ENCODE data around the gene CCDC102A. TPM values are rescaled to one million over a fixed set of nuclear protein-coding genes. Genes with fewer than 3 reads are reported as not detected.
"Not testable (repeated sequence)": the region's sequence is repeated elsewhere in the genome, so short reads cannot be mapped to it uniquely, and the experiment has no call there.

CCDC102A gene
- polyA plus RNA-seq, 2 donors: 2.6 TPM

- Histone ChIP-seq H3K4me1 (ENCODE audit: control insufficient read depth in 2 of 2, insufficient read depth in 2 of 2, low read length in 1 of 2) (no peaks in the 10 kb centered on the region), H3K27ac (ENCODE audit: low read depth in 2 of 2, low read length in 1 of 2) (no peak overlapping the region), H3K27me3 (ENCODE audit: control insufficient read depth in 1 of 2, insufficient read depth in 2 of 2, low read length in 2 of 2) (no peaks in the 10 kb centered on the region), H3K4me3 (ENCODE audit: low read depth in 1 of 2, low read length in 2 of 2) (no peak overlapping the region), H3K36me3 (ENCODE audit: control insufficient read depth in 2 of 2, insufficient read depth in 2 of 2, low read length in 1 of 2) (no peaks in the 10 kb centered on the region), H3K9me3 (ENCODE audit: control insufficient read depth in 2 of 2, insufficient read depth in 1 of 2, low read depth in 1 of 2, low read length in 1 of 2) (no peaks in the 10 kb centered on the region)
- WGBS, 2 donors: 71% methylated on average over 13 of the region's 13 CpGs
These were observed 29.0 kb downstream of the CCDC102A start for GRCh38 chr16:57507136-57508034.

DNA sequence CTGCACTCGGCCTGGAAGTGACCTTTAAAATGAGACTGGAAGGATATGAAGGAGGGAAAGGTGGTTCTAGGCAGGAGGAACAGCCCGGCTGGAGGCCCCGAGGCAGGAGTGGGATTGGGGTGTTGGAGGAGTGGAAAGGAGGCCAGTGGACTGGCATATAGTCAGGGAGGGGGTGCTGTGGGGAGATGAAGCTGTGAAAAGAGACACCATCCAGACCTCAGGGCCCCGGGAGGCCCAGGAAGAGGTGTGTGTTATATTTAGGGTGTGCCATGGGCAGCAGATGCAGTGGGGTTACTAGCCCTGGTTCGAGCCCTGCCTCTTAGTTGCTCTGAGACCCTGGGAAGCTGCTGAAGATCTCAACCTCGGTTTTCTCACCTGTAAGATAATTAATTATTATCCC lies 31.2 kb downstream of the CCDC102A start:
- no peaks in the 10 kb centered on the region for H3K4me1 ChIP-seq (ENCODE audit: control insufficient read depth in 2 of 2, insufficient read depth in 2 of 2, low read length in 1 of 2)
- no peak overlapping the region for H3K27ac ChIP-seq (ENCODE audit: low read depth in 2 of 2, low read length in 1 of 2)
- no peaks in the 10 kb centered on the region for H3K9me3 ChIP-seq (ENCODE audit: control insufficient read depth in 2 of 2, insufficient read depth in 1 of 2, low read depth in 1 of 2, low read length in 1 of 2)
- no peaks in the 10 kb centered on the region for H3K36me3 ChIP-seq (ENCODE audit: control insufficient read depth in 2 of 2, insufficient read depth in 2 of 2, low read length in 1 of 2)
- WGBS, 2 donors: 77 to 82% methylated on average over 6 of the region's 6 CpGs
- H3K27me3 ChIP-seq (ENCODE audit: control insufficient read depth in 1 of 2, insufficient read depth in 2 of 2, low read length in 2 of 2): no peaks in the 10 kb centered on the region
- no peak overlapping the region for H3K4me3 ChIP-seq (ENCODE audit: low read depth in 1 of 2, low read length in 2 of 2)

- WGBS, 2 donors: 78 to 88% methylated on average over 5 of the region's 5 CpGs
- no peaks in the 10 kb centered on the region for H3K4me1 ChIP-seq (ENCODE audit: control insufficient read depth in 2 of 2, insufficient read depth in 2 of 2, low read length in 1 of 2)
- H3K27ac ChIP-seq (ENCODE audit: low read depth in 2 of 2, low read length in 1 of 2): no peak overlapping the region
- H3K4me3 ChIP-seq (ENCODE audit: low read depth in 1 of 2, low read length in 2 of 2): no peak overlapping the region
- no peaks in the 10 kb centered on the region for H3K9me3 ChIP-seq (ENCODE audit: control insufficient read depth in 2 of 2, insufficient read depth in 1 of 2, low read depth in 1 of 2, low read length in 1 of 2)
- H3K36me3 ChIP-seq (ENCODE audit: control insufficient read depth in 2 of 2, insufficient read depth in 2 of 2, low read length in 1 of 2): no peaks in the 10 kb centered on the region
- no peaks in the 10 kb centered on the region for H3K27me3 ChIP-seq (ENCODE audit: control insufficient read depth in 1 of 2, insufficient read depth in 2 of 2, low read length in 2 of 2)
These were observed 31.9 kb downstream of the CCDC102A start for GRCh38 chr16:57504491-57504890.

DNA sequence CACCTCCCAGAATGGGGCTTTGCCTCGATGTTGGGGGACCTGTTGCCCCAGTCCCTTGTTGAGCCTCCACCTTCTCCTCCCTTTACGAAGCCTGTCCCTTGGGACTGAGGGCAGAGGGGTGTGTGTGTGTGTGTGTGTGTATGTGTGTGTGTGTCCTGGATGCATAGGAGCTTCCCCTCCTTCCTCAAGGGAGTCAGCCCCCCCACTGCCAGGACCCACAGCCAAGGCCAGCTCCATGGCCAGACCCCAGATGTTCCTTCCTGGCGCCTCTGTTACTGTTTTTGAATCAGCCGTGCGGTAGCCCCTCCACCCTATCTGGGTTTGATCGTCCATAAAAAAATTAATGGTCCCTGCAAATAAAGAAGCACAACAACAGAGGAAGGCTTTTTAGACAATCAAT lies 32.4 kb downstream of the CCDC102A start:
- Histone ChIP-seq H3K4me1 (ENCODE audit: control insufficient read depth in 2 of 2, insufficient read depth in 2 of 2, low read length in 1 of 2) (no peaks in the 10 kb centered on the region), H3K9me3 (ENCODE audit: control insufficient read depth in 2 of 2, insufficient read depth in 1 of 2, low read depth in 1 of 2, low read length in 1 of 2) (no peaks in the 10 kb centered on the region), H3K27me3 (ENCODE audit: control insufficient read depth in 1 of 2, insufficient read depth in 2 of 2, low read length in 2 of 2) (no peaks in the 10 kb centered on the region), H3K27ac (ENCODE audit: low read depth in 2 of 2, low read length in 1 of 2) (no peak overlapping the region), H3K4me3 (ENCODE audit: low read depth in 1 of 2, low read length in 2 of 2) (no peak overlapping the region), H3K36me3 (ENCODE audit: control insufficient read depth in 2 of 2, insufficient read depth in 2 of 2, low read length in 1 of 2) (no peaks in the 10 kb centered on the region)
- WGBS, 2 donors: 69 to 76% methylated on average over 5 to 6 of the region's 6 CpGs

DNA sequence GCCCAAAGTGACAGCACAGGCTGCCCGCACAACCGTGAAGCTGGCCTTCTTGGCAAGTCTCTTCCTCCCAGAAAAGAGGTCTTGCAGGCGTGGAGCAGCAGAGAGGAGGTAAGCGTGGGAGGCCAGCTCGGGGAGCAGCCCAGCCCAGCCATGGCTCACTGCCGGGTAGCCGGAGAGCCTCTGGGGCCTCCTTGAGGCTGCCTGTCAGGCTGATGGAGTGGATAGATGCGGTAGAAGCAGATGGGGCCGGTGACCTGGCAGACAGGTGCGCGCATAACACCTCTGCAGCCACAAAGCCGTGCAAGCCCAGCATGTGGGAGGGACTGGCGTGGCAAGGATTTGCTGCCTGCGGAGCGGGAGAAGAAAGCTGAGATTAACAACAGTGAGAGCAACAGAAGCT lies 33.0 kb downstream of the CCDC102A start:
- H3K27me3 ChIP-seq (ENCODE audit: control insufficient read depth in 1 of 2, insufficient read depth in 2 of 2, low read length in 2 of 2): no peaks in the 10 kb centered on the region
- H3K27ac ChIP-seq (ENCODE audit: low read depth in 2 of 2, low read length in 1 of 2): no peak overlapping the region
- no peaks in the 10 kb centered on the region for H3K4me1 ChIP-seq (ENCODE audit: control insufficient read depth in 2 of 2, insufficient read depth in 2 of 2, low read length in 1 of 2)
- no peak overlapping the region for H3K4me3 ChIP-seq (ENCODE audit: low read depth in 1 of 2, low read length in 2 of 2)
- no peaks in the 10 kb centered on the region for H3K36me3 ChIP-seq (ENCODE audit: control insufficient read depth in 2 of 2, insufficient read depth in 2 of 2, low read length in 1 of 2)
- H3K9me3 ChIP-seq (ENCODE audit: control insufficient read depth in 2 of 2, insufficient read depth in 1 of 2, low read depth in 1 of 2, low read length in 1 of 2): no peaks in the 10 kb centered on the region
- 57 to 59% methylated on average over 15 of the region's 15 CpGs for WGBS, 2 donors

GRCh38 chr16:57502048-57502775 lies 34.2 kb downstream of the CCDC102A start:
- no peaks in the 10 kb centered on the region for H3K36me3 ChIP-seq (ENCODE audit: control insufficient read depth in 2 of 2, insufficient read depth in 2 of 2, low read length in 1 of 2)
- H3K27me3 ChIP-seq (ENCODE audit: control insufficient read depth in 1 of 2, insufficient read depth in 2 of 2, low read length in 2 of 2): no peaks in the 10 kb centered on the region
- 78 to 80% methylated on average over 12 of the region's 12 CpGs for WGBS, 2 donors
- H3K4me1 ChIP-seq (ENCODE audit: control insufficient read depth in 2 of 2, insufficient read depth in 2 of 2, low read length in 1 of 2): no peaks in the 10 kb centered on the region
- no peaks in the 10 kb centered on the region for H3K9me3 ChIP-seq (ENCODE audit: control insufficient read depth in 2 of 2, insufficient read depth in 1 of 2, low read depth in 1 of 2, low read length in 1 of 2)
- H3K27ac ChIP-seq (ENCODE audit: low read depth in 2 of 2, low read length in 1 of 2): no peak overlapping the region
- no peak overlapping the region for H3K4me3 ChIP-seq (ENCODE audit: low read depth in 1 of 2, low read length in 2 of 2)

DNA sequence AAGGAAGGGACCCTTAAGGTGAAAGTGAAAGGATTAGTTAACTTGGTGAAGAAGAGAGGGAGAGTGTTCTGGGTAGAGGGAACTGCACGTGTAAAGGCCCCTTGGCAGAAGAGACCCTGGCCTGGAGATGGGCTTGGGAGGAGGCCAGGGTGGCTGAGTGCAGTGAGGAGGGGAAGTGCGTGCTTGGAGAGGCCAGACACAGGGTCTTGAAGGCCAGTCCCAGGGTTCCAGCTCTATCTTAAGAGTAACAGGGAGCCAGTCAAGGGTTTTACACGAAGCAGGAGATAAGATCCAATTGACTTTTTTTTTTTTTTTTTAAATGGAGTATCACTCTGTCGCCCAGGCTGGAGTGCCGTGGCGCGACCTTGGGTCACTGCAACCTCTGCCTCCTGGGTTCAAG lies 34.9 kb downstream of the CCDC102A start:
- 75 to 85% methylated on average over 7 of the region's 7 CpGs for WGBS, 2 donors
- Histone ChIP-seq H3K27me3 (ENCODE audit: control insufficient read depth in 1 of 2, insufficient read depth in 2 of 2, low read length in 2 of 2) (no peaks in the 10 kb centered on the region), H3K27ac (ENCODE audit: low read depth in 2 of 2, low read length in 1 of 2) (no peak overlapping the region), H3K4me3 (ENCODE audit: low read depth in 1 of 2, low read length in 2 of 2) (no peak overlapping the region), H3K9me3 (ENCODE audit: control insufficient read depth in 2 of 2, insufficient read depth in 1 of 2, low read depth in 1 of 2, low read length in 1 of 2) (no peaks in the 10 kb centered on the region), H3K4me1 (ENCODE audit: control insufficient read depth in 2 of 2, insufficient read depth in 2 of 2, low read length in 1 of 2) (no peaks in the 10 kb centered on the region), H3K36me3 (ENCODE audit: control insufficient read depth in 2 of 2, insufficient read depth in 2 of 2, low read length in 1 of 2) (no peaks in the 10 kb centered on the region)

DNA sequence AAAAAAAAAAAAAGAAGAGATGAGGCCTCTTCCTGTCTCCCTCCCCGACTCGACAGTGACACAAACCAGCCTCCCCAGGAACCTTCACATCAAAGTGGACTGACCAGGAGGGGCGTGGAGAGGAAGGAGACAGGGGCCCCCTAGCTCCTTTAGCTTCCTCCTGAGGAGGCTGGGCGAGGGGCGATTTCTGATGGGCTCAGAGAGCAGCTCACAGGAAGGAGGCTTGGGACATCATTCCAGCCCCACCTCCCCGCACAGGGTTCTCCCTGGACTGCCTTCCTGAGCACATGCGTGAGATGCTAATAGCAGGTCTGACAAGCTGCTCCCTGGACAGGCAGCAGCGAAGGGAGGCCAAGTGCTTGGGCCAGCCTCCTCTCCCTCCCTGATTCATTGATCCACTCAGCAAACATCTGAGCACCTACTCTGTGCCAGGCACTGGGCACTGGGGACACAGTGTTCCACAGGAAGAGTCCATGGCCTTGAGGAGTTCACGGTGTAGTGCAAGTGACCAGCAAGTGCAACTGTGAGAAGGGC lies 35.7 kb downstream of the CCDC102A start:
- no peak overlapping the region for H3K27ac ChIP-seq (ENCODE audit: low read depth in 2 of 2, low read length in 1 of 2)
- H3K4me3 ChIP-seq (ENCODE audit: low read depth in 1 of 2, low read length in 2 of 2): no peak overlapping the region
- 62 to 73% methylated on average over 9 of the region's 9 CpGs for WGBS, 2 donors
- H3K27me3 ChIP-seq (ENCODE audit: control insufficient read depth in 1 of 2, insufficient read depth in 2 of 2, low read length in 2 of 2): no peaks in the 10 kb centered on the region
- H3K4me1 ChIP-seq (ENCODE audit: control insufficient read depth in 2 of 2, insufficient read depth in 2 of 2, low read length in 1 of 2): no peaks in the 10 kb centered on the region
- no peaks in the 10 kb centered on the region for H3K9me3 ChIP-seq (ENCODE audit: control insufficient read depth in 2 of 2, insufficient read depth in 1 of 2, low read depth in 1 of 2, low read length in 1 of 2)
- no peaks in the 10 kb centered on the region for H3K36me3 ChIP-seq (ENCODE audit: control insufficient read depth in 2 of 2, insufficient read depth in 2 of 2, low read length in 1 of 2)

- 93 to 96% methylated on average over 11 of the region's 11 CpGs for WGBS, 2 donors
- not testable (repeated sequence) for H3K27me3 ChIP-seq (ENCODE audit: control insufficient read depth in 1 of 2, insufficient read depth in 2 of 2, low read length in 2 of 2); H3K4me1 ChIP-seq (ENCODE audit: control insufficient read depth in 2 of 2, insufficient read depth in 2 of 2, low read length in 1 of 2); H3K4me3 ChIP-seq (ENCODE audit: low read depth in 1 of 2, low read length in 2 of 2); H3K27ac ChIP-seq (ENCODE audit: low read depth in 2 of 2, low read length in 1 of 2); H3K9me3 ChIP-seq (ENCODE audit: control insufficient read depth in 2 of 2, insufficient read depth in 1 of 2, low read depth in 1 of 2, low read length in 1 of 2); H3K36me3 ChIP-seq (ENCODE audit: control insufficient read depth in 2 of 2, insufficient read depth in 2 of 2, low read length in 1 of 2)
These were observed 36.4 kb downstream of the CCDC102A start for GRCh38 chr16:57499941-57500340.

All from esophagus (tissue), 2 donors.